ENCODE measurements around the gene MPV17L2. TPM values are rescaled to one million over a fixed set of nuclear protein-coding genes. Genes with fewer than 3 reads are reported as not detected.

The MPV17L2 gene
- total RNA-seq, 3 donors from 2014 or later = 24.3 to 41.3 (median 37.1) TPM

DNA sequence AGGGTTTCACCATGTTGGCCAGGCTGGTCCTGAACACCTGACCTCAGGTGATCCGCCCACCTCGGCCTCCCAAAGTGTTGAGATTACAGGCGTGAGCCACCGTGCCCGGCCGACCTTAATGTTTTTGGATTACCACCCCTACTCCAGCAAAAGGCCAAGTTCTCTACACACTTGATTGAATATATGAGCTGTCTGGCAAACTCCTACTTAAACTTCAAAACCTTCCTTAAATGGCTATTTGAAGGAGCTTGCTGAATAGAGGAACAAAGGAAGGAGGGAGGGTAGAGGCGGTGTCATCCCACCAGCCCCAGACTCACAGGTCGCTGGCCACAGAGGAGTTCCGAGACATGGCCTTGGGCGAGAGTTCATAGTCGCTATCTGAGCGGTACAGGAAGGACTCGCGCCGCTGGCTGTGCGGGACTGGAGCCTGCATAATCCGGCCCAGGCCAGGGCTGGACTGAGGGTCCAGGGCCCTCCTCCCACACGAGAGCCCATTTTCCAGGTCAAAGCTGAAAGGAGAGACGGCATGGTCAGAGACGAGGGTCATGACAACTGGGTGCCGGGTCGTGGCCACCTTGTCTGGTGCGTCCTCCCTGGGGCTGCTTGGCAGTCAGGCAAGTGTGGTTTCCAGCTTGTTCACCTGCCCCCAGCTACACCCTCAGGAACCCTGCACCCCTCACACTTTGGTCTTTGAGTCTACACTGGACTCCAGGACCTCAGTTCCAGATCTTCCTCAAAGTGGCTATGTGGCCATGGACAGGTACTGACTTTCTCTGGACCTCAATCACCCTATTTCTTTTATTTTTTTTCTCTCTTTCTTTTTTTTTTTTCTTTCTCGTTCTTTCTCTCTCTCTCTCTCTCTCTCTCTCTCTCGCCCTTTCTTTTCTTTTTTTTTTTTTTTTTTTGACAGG lies 29.1 kb downstream of the MPV17L2 start:
- H3K36me3 ChIP-seq = no peaks in the 10 kb centered on the region
- H3K4me3 ChIP-seq = no peak overlapping the region
- H3K27ac ChIP-seq = no peak overlapping the region
- H3K9me3 ChIP-seq = no peaks in the 10 kb centered on the region
- peaks cover 0 to 5% of the 10 kb centered on the region in 2 donors for H3K4me1 ChIP-seq
- DNase-seq (ENCODE audit: low spot score in 2 of 2) = no peak
- intact Hi-C loops (cut with DNase I; ENCODE audit: low total_unique reads) = no loop called here
- TF ChIP-seq POLR2AphosphoS5 (IDR thresholded peaks at IDR 0.05) (no peak), POLR2A (IDR thresholded peaks at IDR 0.05) (no peak)
- TF ChIP-seq, protein P1, sequence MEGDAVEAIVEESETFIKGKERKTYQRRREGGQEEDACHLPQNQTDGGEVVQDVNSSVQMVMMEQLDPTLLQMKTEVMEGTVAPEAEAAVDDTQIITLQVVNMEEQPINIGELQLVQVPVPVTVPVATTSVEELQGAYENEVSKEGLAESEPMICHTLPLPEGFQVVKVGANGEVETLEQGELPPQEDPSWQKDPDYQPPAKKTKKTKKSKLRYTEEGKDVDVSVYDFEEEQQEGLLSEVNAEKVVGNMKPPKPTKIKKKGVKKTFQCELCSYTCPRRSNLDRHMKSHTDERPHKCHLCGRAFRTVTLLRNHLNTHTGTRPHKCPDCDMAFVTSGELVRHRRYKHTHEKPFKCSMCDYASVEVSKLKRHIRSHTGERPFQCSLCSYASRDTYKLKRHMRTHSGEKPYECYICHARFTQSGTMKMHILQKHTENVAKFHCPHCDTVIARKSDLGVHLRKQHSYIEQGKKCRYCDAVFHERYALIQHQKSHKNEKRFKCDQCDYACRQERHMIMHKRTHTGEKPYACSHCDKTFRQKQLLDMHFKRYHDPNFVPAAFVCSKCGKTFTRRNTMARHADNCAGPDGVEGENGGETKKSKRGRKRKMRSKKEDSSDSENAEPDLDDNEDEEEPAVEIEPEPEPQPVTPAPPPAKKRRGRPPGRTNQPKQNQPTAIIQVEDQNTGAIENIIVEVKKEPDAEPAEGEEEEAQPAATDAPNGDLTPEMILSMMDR (IDR thresholded peaks at IDR 0.05) = no peak
- H3K27me3 ChIP-seq = peaks cover 10 to 45% of the 10 kb centered on the region in 2 donors

DNA sequence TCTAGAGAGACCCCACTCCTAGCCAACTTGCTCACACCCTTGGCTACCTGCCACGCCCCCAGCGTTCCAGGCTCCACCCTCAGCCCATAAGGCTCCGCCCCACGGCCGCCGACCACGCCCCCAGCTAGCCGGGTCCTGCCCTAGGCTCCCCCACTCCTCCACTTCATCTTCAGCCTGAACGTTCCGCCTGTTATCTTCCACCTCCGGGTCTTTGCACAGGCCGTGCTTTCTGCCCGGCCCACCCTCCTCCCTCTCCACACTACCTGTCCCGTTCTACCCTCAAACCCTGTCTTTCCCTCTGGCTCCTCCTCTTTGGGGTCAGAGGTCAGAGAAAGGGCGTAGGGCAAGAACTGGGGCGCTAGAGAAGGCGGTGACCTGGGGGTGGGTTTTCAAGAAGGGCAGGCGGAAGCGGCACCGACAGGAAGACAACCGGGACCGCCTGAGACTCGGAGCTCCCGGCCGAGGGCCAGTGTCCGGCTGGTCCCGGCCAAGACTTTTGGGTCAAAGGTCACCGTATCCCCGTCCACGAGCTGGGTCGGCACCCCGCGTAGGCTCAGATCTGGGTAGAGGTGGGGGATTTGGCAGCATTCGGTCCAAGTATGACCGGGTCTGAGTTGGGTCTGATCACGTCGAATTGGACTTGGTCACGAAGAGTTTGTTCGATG lies 31.0 kb downstream of the MPV17L2 start:
- peaks cover 13 to 61% of the 10 kb centered on the region in 2 donors for H3K27me3 ChIP-seq
- H3K4me3 ChIP-seq = peak overlapping the region; percentile 29 to 61 (median 35)
- no peak for DNase-seq (ENCODE audit: low spot score in 2 of 2)
- no peaks in the 10 kb centered on the region for H3K9me3 ChIP-seq
- H3K4me1 ChIP-seq = peaks cover 0 to 5% of the 10 kb centered on the region in 2 donors
- H3K36me3 ChIP-seq = no peaks in the 10 kb centered on the region
- intact Hi-C loops (cut with DNase I; ENCODE audit: low total_unique reads) = loop anchor here (2.0 kb wide), 1 partner anchor 43 kb away; no protein-coding TSS in a partner anchor
- H3K27ac ChIP-seq = no peak overlapping the region
- no peak for TF ChIP-seq POLR2A (IDR thresholded peaks at IDR 0.05)
- TF ChIP-seq, protein P1 (IDR thresholded peaks at IDR 0.05) = no peak
- TF ChIP-seq POLR2AphosphoS5 (IDR thresholded peaks at IDR 0.05) = no peak

DNA sequence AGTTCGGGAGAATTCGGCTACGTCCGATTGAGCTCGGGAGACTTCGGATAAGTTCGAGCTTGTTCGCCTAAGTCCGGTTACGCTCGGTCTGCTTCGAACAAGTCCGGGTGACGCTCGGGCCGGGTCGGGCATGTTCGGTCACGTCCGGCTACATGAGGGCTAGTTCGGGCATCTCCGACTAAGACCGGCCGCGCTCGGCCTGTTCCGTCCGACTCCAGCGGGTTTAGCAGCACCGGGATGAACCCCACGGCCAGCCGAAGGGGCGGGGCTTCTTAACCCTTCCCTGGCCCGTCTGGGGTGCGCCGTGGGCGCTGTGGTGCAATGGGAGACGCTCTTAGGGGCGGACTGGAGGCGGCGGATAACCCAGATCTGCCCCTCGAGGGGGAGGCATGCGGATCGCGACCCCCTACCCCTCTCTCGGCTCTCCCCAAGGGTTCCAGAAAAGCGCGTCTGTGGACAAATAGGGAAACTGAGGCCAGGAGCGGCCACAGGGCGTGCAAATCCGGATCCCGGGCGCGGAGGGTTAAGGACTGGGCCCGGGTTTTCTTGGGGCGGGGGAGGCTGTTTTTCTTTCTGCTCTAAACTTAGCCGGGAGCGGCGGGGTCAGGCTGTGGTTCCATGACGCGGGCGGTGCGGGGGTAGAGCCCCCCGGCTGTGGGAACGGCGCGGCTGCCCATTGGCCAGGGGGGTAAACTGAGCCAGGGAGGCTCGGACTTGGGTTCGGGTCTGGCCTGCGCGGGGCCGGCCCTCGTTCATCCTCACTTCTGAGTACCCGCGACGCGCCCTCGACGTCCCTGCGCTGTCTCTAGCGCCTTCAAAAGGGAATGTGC lies 31.7 kb downstream of the MPV17L2 start:
- Histone ChIP-seq H3K4me1 (peaks cover 0 to 5% of the 10 kb centered on the region in 2 donors), H3K27me3 (peaks cover 13 to 66% of the 10 kb centered on the region in 2 donors), H3K4me3 (peak overlapping the region; percentile 29 to 61 (median 35)), H3K27ac (peak overlapping the region in 1 of 2 donors; percentile 20), H3K36me3 (no peaks in the 10 kb centered on the region), H3K9me3 (no peaks in the 10 kb centered on the region)
- peak; percentile 97 to 99 for DNase-seq (ENCODE audit: low spot score in 2 of 2)
- intact Hi-C loops (cut with DNase I; ENCODE audit: low total_unique reads) = loop anchor here (2.0 kb wide), 1 partner anchor 44 kb away; no protein-coding TSS in a partner anchor
- TF ChIP-seq POLR2A (IDR thresholded peaks at IDR 0.05) = no peak
- TF ChIP-seq, protein P1 (IDR thresholded peaks at IDR 0.05) = no peak
- TF ChIP-seq POLR2AphosphoS5 (IDR thresholded peaks at IDR 0.05) = no peak

DNA sequence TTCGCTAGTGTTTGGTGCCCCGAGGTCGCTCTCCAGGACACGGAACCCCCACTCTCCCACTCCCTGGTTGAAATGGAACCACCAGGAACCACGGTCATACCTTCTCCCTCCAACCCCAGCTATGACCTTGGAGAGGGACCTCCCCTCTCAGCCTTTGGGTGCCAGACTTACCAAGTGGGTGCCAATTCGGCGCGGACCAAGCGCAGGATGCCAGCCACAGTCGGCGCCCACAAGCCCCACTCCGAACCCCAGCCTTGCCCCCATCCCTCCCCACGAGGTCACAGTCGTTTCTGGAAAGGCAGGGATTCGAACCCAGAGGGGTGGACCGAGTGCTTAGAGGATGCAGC lies 32.3 kb downstream of the MPV17L2 start:
- no peak for DNase-seq (ENCODE audit: low spot score in 2 of 2)
- intact Hi-C loops (cut with DNase I; ENCODE audit: low total_unique reads) = loop anchor here (2.0 kb wide), 1 partner anchor 45 kb away; no protein-coding TSS in a partner anchor
- H3K36me3 ChIP-seq = no peaks in the 10 kb centered on the region
- H3K9me3 ChIP-seq = no peaks in the 10 kb centered on the region
- TF ChIP-seq, protein P1 (IDR thresholded peaks at IDR 0.05) = no peak
- TF ChIP-seq POLR2A (IDR thresholded peaks at IDR 0.05) (no peak), POLR2AphosphoS5 (IDR thresholded peaks at IDR 0.05) (no peak)
- peak overlapping the region in 2 of 3 donors; percentile 35 to 61 for H3K4me3 ChIP-seq
- H3K27me3 ChIP-seq = peaks cover 13 to 69% of the 10 kb centered on the region in 2 donors
- H3K27ac ChIP-seq = peak overlapping the region in 1 of 2 donors; percentile 20
- peaks cover 0 to 5% of the 10 kb centered on the region in 2 donors for H3K4me1 ChIP-seq

Data from breast epithelium (tissue), 4 donors.